Measurements from ENCODE around the gene SLCO2B1.

GRCh38 chr11:75174781-75175370 lies 24.0 kb downstream of the SLCO2B1 start:
- TF ChIP-seq CTCF (IDR thresholded peaks at IDR 0.05 in 4 of 5, conservative IDR thresholded peaks at IDR 0.05 in 1 of 5) (no peak), POLR2A (IDR thresholded peaks at IDR 0.05) (no peak)

Measured in gastrocnemius medialis (tissue), 4 donors.